Fibroblast of lung (primary cell): ENCODE results near the gene TBC1D9. TPM values are rescaled to one million over a fixed set of nuclear protein-coding genes. Genes with fewer than 3 reads are reported as not detected.

Experiments
- DNase-seq, 2 donors: peaks; one replicate each; pipeline versions ENCODE4 v3.0.0 to v3.0.0-alpha.2; 2010; ENCODE audit warnings: low read depth in 2 of 2
- H2AFZ ChIP-seq: 2 replicates; pipeline ENCODE4 v1.5.1; 2012; ENCODE audit warnings: low read length, control low read depth, inconsistent platforms
- H3K27ac ChIP-seq: 2 replicates; pipeline ENCODE4 v1.5.1; 2011; ENCODE audit warnings: low read length, control low read depth; ENCODE audit not compliant: insufficient read depth
- H3K27me3 ChIP-seq: 2 replicates; pipeline ENCODE4 v1.5.1; 2011; ENCODE audit warnings: mild to moderate bottlenecking, low read length; ENCODE audit not compliant: control insufficient read depth, insufficient read depth
- H3K36me3 ChIP-seq: 2 replicates; pipeline ENCODE4 v1.5.1; 2011; ENCODE audit warnings: low read length; ENCODE audit not compliant: control insufficient read depth, insufficient read depth
- H3K4me1 ChIP-seq: 2 replicates; pipeline ENCODE4 v1.5.1; 2011; ENCODE audit warnings: low read length; ENCODE audit not compliant: control insufficient read depth, insufficient read depth; ENCODE audit errors: extremely low read depth
- H3K4me2 ChIP-seq: 2 replicates; pipeline ENCODE4 v1.5.1; 2011; ENCODE audit warnings: low read length, control low read depth; ENCODE audit not compliant: insufficient read depth; ENCODE audit errors: extremely low read depth
- H3K4me3 ChIP-seq, 4 experiments: fragments of 200-600 bp in 1 of 4; sonication (generic) in 1 of 4; replicated peaks in 1 of 4; 2 replicates each; pipeline ENCODE4 v1.5.1; 2011 to 2016; ENCODE audit warnings: low read length in 4 of 4, low read depth in 3 of 4, mild to moderate bottlenecking in 3 of 4, control low read depth in 2 of 4, inconsistent platforms in 1 of 4, mixed read lengths in 1 of 4; ENCODE audit not compliant: insufficient read depth in 1 of 4; ENCODE audit errors: control extremely low read depth in 1 of 4
- H3K79me2 ChIP-seq: 2 replicates; pipeline ENCODE4 v1.5.1; 2012; ENCODE audit warnings: mild to moderate bottlenecking, low read length, inconsistent platforms; ENCODE audit not compliant: control insufficient read depth, insufficient read depth
- H3K9ac ChIP-seq: 2 replicates; pipeline ENCODE4 v1.5.1; 2011; ENCODE audit warnings: mild to moderate bottlenecking, low read length, control low read depth; ENCODE audit not compliant: insufficient read depth
- H3K9me3 ChIP-seq: 2 replicates; pipeline ENCODE4 v1.5.1; 2012; ENCODE audit warnings: low read depth, low read length; ENCODE audit not compliant: control insufficient read depth, insufficient read depth
- H4K20me1 ChIP-seq: 2 replicates; pipeline ENCODE4 v1.5.1; 2011; ENCODE audit warnings: low read length; ENCODE audit not compliant: control insufficient read depth, insufficient read depth; ENCODE audit errors: extremely low read depth
- CTCF ChIP-seq, 2 donors: IDR thresholded peaks in 1 of 2; conservative IDR thresholded peaks in 1 of 2; 1 replicate in 1 of 2; 2 replicates in 1 of 2; pipeline ENCODE4 v1.5.1; 2011 to 2012; ENCODE audit warnings: low read length in 2 of 2, control low read depth in 1 of 2, inconsistent platforms in 1 of 2, low read depth in 1 of 2, mild to moderate bottlenecking in 1 of 2
- EZH2 ChIP-seq: IDR thresholded peaks from 2 replicates; pipeline ENCODE4 v1.5.1; 2012; ENCODE audit warnings: low read length, control low read depth, mild to moderate bottlenecking; ENCODE audit errors: missing control alignments
- polyA plus RNA-seq, 2 donors: library from polyadenylated mRNA; depleted of rRNA in 1 of 2; stranded (reverse) in 1 of 2; unstranded in 1 of 2; fragments of >200 nt; gene quantifications; 2 replicates each; pipeline ENCODE4 v1.2.1, GENCODE V29; 2011 to 2012; ENCODE audit warnings: missing spikeins in 1 of 2
- total RNA-seq: library from RNA; depleted of rRNA; stranded (reverse); fragments of >200 nt; gene quantifications from 2 replicates; pipeline ENCODE4 v1.2.1, GENCODE V29; 2014

Gene TBC1D9
- total and polyA plus RNA-seq, 2 donors (not counting 1 experiment from before 2014, with no cell fraction given): 18.6 to 36.3 TPM

DNA sequence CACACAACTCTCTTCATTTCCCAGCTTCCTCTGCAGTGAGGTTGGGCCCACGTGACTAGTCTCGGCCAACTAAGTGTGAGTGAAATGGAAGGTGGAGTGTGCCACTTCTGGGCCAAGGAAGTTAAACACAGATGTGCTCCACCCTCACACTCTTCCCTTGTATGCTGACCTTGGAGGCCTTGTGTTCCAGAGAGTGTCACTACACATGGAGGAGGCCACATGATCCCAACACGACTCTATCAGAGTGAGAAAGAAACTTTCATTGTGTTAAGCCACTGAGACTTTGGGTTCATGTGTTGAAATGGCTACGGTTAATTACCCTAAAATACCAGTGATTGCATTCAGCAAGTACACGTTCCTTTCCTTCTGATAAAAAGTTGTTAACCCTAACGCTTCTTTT, 55.1 kb downstream of the TBC1D9 start:
- TF ChIP-seq EZH2 (no peak), CTCF (conservative IDR thresholded peaks at IDR 0.05 in 1 of 2, IDR thresholded peaks at IDR 0.05 in 1 of 2; ENCODE audit: low read depth in 1 of 2, low read length in 2 of 2) (no peak)
- Histone ChIP-seq H2AFZ (no peak overlapping the region), H4K20me1 (no peaks in the 10 kb centered on the region), H3K4me3 (no peak overlapping the region), H3K36me3 (peaks cover 1% of the 10 kb centered on the region), H3K9ac (no peak overlapping the region), H3K4me2 (no peak overlapping the region), H3K9me3 (no peaks in the 10 kb centered on the region), H3K79me2 (no peaks in the 10 kb centered on the region), H3K27me3 (no peaks in the 10 kb centered on the region), H3K27ac (no peak overlapping the region), H3K4me1 (no peaks in the 10 kb centered on the region)
- no peak for DNase-seq

GRCh38 chr4:140697709-140698560, 58.2 kb downstream of the TBC1D9 start:
- no peak overlapping the region for H3K4me3 ChIP-seq
- H3K4me1 ChIP-seq: no peaks in the 10 kb centered on the region
- no peaks in the 10 kb centered on the region for H3K9me3 ChIP-seq
- H2AFZ ChIP-seq: no peak overlapping the region
- no peaks in the 10 kb centered on the region for H3K79me2 ChIP-seq
- H3K4me2 ChIP-seq: no peak overlapping the region
- no peaks in the 10 kb centered on the region for H4K20me1 ChIP-seq
- no peak overlapping the region for H3K27ac ChIP-seq
- no peak overlapping the region for H3K9ac ChIP-seq
- H3K27me3 ChIP-seq: no peaks in the 10 kb centered on the region
- TF ChIP-seq EZH2: no peak
- no peak for TF ChIP-seq CTCF (conservative IDR thresholded peaks at IDR 0.05 in 1 of 2, IDR thresholded peaks at IDR 0.05 in 1 of 2; ENCODE audit: low read depth in 1 of 2, low read length in 2 of 2)
- H3K36me3 ChIP-seq: peaks cover 1% of the 10 kb centered on the region
- DNase-seq: no peak

GRCh38 chr4:140695483-140695882, 60.7 kb downstream of the TBC1D9 start:
- H3K4me1 ChIP-seq: no peaks in the 10 kb centered on the region
- no peak for TF ChIP-seq EZH2
- TF ChIP-seq CTCF (conservative IDR thresholded peaks at IDR 0.05 in 1 of 2, IDR thresholded peaks at IDR 0.05 in 1 of 2; ENCODE audit: low read depth in 1 of 2, low read length in 2 of 2): no peak
- H4K20me1 ChIP-seq: no peaks in the 10 kb centered on the region
- no peak overlapping the region for H3K27ac ChIP-seq
- no peak overlapping the region for H2AFZ ChIP-seq
- H3K4me3 ChIP-seq: no peak overlapping the region
- no peak for DNase-seq
- no peaks in the 10 kb centered on the region for H3K9me3 ChIP-seq
- H3K36me3 ChIP-seq: no peaks in the 10 kb centered on the region
- no peaks in the 10 kb centered on the region for H3K79me2 ChIP-seq
- H3K27me3 ChIP-seq: no peaks in the 10 kb centered on the region
- H3K4me2 ChIP-seq: no peak overlapping the region
- H3K9ac ChIP-seq: no peak overlapping the region
